HG02642 (cell line): ENCODE data around the gene IPO9.

Experiments
- ATAC-seq: cut with Tn5 transposase; IDR thresholded peaks from one replicate; pipeline ENCODE4 v1.9.1; 2021; ENCODE audit warnings: mild to moderate bottlenecking; ENCODE audit not compliant: unreplicated experiment, poor library complexity

The IPO9 gene

GRCh38 chr1:201828820-201829774 lies at the start of gene IPO9:
Gene IPO9, plus strand, starts transcription at chr1:201829157. Its CDS starts 53 bp downstream, at chr1:201829210.
- peak; percentile 94 for ATAC-seq

- no peak for ATAC-seq
These were observed 49.5 kb upstream of the IPO9 start for GRCh38 chr1:201779351-201779880.

DNA sequence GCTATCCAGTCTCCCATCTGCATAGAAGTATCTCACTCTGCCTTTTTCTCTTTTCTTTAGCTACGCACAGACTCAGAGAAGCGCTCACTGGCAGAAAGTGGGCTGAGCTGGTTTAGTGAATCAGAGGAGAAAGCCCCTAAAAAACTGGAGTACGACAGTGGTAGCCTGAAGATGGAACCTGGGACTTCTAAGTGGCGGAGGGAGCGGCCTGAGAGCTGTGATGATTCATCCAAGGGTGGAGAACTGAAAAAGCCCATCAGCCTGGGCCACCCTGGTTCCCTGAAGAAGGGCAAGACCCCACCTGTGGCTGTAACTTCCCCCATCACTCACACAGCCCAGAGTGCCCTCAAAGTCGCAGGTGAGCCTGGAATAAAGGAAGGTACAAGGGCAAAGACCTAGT lies 48.0 kb upstream of the IPO9 start:
- no peak for ATAC-seq

- no peak for ATAC-seq
These were observed 47.5 kb upstream of the IPO9 start for GRCh38 chr1:201781437-201781836.

DNA sequence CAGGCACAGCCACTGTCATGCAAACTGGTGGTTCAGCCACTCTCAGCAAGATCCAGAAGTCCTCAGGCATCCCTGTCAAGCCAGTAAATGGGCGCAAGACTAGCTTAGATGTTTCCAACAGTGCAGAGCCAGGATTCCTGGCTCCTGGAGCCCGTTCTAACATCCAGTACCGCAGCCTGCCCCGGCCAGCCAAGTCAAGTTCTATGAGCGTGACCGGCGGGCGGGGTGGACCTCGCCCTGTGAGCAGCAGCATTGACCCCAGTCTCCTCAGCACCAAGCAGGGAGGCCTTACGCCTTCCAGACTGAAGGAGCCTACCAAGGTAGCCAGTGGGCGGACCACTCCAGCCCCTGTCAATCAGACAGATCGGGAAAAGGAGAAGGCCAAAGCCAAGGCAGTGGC lies 46.6 kb upstream of the IPO9 start:
- ATAC-seq, result no peak

- no peak for ATAC-seq
These were observed 45.9 kb upstream of the IPO9 start for GRCh38 chr1:201783058-201783457.

DNA sequence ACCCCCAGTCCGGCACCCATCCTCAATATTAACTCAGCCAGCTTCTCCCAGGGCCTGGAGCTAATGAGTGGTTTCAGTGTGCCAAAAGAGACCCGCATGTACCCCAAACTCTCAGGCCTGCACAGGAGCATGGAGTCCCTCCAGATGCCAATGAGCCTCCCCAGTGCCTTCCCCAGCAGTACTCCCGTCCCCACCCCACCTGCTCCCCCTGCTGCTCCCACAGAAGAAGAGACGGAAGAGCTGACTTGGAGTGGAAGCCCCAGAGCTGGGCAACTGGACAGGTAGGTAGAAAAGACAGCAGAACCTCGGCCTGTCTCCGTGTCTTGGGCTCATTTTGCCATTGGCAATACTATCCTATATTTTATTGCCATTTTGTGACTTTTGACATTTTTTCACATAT lies 45.4 kb upstream of the IPO9 start:
- ATAC-seq, result no peak

DNA sequence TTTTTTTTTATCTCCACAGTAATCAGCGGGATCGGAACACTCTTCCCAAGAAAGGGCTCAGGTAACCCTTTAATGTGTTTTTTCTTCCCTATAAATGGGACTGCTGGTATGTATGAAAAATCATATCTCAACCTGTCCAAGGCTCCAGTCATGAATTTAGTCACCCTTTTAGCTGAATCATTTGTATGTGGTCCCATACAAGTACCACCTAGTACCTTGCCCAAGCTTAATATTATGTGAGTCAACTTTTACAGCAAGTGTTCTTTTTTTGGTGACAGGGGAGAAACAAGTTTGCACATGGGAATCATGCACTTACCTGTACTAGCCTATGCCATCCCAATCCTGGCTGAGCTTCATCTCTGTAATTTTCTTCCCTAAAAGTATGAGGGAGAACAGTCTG lies 43.7 kb upstream of the IPO9 start:
- ATAC-seq, result no peak

DNA sequence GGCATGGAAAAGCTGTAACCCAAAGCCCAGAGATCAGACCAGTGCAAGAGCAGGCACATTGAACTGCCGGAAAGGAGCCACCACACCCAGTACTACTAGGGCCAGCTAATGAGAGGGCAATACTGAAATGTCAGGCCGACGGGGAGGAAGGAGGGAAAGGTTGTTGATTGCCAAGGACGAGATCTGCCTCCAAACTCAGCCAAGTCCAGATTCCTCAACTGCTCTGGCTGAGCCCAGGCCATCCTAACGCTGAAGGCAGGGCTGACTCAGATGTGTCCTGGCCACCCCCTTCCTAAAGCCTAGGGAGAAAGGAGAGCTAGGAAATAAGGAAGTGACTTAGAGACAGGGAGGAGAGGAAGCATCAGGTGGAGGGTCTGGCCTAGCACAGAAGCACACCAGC lies 42.1 kb upstream of the IPO9 start:
- ATAC-seq, result no peak

DNA sequence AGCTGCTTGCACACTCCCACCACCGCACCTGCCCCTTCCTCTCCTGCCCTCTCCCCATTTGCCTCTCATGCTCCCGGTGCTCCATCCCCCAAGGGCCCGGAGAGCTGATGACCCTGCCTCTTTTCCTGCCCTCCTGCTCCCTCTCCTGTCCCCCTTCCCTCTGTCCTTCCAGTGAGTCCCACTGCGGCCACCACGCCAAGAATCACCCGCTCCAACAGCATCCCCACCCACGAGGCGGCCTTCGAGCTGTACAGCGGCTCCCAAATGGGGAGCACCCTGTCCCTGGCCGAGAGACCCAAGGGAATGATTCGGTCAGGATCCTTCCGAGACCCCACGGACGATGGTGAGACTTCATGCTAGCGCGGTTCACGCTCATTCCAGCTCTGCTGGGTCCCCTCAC lies 40.7 kb upstream of the IPO9 start:
- no peak for ATAC-seq

- no peak for ATAC-seq
These were observed 39.7 kb upstream of the IPO9 start for GRCh38 chr1:201789245-201789644.

- no peak for ATAC-seq
These were observed 38.7 kb upstream of the IPO9 start for GRCh38 chr1:201790261-201790660.

- no peak for ATAC-seq
These were observed 37.7 kb upstream of the IPO9 start for GRCh38 chr1:201791051-201791778.

GRCh38 chr1:201791779-201792173 lies 37.2 kb upstream of the IPO9 start:
- no peak for ATAC-seq

DNA sequence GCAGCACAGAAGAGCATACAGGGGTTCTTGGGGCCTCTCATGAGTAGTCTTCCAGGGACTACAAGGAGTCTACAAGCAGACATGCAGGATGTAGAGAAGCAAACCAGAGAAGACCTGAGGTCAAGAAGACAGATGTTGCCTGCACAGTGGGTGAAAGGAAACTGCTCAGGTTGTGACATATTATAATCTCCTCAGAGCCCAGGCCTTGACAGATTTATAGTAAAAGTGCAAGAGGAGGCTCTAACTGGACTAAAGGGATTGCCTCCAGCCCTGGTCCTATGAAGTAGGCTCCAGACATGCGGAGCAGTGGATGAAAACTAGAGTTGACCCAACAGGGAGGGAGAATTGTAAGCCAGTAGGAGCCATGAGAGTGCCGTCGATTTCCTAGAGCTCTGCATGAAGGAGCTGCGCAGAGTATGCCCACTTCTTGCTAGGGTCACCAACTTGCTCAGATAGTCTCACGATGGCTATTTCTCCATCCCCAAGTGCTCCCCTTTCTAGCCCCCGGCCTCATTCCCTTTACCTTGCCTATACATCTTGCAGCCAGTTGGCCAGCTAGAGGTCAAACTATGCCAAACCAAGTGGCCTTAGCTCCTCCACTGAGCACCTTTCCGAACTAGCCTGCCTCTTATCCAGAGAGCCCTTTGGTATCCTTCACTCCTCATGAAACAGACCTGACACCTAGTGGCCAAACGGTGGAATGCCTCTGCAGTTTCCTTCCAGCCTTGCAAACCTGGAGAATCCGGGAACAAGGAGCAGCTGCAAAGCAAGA lies 36.2 kb upstream of the IPO9 start:
- ATAC-seq, result no peak

DNA sequence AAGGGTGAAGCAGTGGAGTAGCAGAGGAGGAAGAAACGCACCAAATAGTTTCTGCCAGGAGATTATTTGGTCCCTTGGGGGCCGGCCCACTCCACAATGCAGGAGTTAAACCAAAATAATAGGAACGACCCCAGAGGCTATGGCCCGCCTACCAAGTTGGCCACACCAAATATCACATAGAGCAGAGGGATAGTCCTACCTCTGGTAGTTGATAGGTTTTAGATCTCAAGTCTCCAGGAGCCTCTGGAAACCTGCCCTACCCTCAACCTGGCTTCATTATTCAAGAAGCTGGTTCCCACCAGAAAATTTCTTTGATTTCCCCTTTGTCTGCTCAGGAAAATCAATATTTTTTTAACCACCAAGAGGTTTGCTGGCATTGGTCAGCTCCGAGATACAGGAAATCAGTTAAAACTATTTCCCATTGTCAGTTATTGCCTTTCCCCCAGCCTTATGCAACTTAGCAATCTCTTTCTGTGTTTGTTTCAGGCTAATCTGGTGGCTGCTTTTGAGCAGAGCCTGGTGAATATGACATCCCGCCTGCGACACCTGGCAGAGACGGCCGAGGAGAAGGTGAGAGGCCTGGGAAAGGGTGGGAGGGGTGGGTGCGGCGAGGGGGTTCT lies 35.5 kb upstream of the IPO9 start:
- no peak for ATAC-seq

DNA sequence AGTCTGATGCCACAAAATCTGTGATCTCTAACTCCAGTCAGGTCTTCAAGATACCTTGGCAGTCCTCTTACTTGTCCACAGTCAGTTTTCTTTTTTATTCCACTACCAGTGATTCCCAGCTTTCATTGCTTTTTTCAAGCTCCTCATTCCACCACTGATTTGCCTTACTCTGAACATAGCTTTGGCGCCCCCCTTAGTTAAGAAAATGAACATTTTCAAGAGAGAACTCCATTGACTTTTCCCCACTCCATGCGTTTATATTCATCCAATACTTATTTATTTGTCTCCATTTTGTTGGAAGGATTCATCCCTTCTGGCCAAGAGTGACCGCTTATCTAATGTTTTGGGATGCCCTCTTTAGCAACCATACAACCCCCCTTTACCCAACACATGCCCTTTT lies 33.9 kb upstream of the IPO9 start:
- ATAC-seq, result no peak

GRCh38 chr1:201800246-201800645 lies 28.7 kb upstream of the IPO9 start:
- ATAC-seq, result no peak

GRCh38 chr1:201806801-201807200 lies 22.2 kb upstream of the IPO9 start:
- no peak for ATAC-seq

GRCh38 chr1:201807958-201808632 lies 20.9 kb upstream of the IPO9 start:
- ATAC-seq, result no peak
